Esophagus muscularis mucosa (tissue), 4 donors: ENCODE measurements around the gene DEAF1.

Experiments
- EP300 ChIP-seq: sonication (generic); formaldehyde crosslinking; IDR thresholded peaks from one replicate; pipeline ENCODE4 v1.6.1; 2017; ENCODE audit warnings: antibody characterized with exemption
- POLR2A ChIP-seq: fragments of 450-650 bp; IDR thresholded peaks from one replicate; pipeline ENCODE4 v1.6.1; 2017; ENCODE audit warnings: antibody characterized with exemption, moderate library complexity, mild to moderate bottlenecking, low read depth
- POLR2AphosphoS5 ChIP-seq, 2 donors: sonication (generic); formaldehyde crosslinking; IDR thresholded peaks; one replicate each; pipeline ENCODE4 v1.6.1; 2017; ENCODE audit warnings: antibody characterized with exemption in 2 of 2
- TF ChIP-seq, protein P1 (sequence below), 3 experiments: fragments of 200-600 bp in 2 of 3; fragments of 450-650 bp in 1 of 3; sonication (generic) in 2 of 3; IDR thresholded peaks; one replicate each; pipeline ENCODE4 v1.5.1; 2017 to 2019; ENCODE audit warnings: antibody characterized with exemption in 3 of 3, mild to moderate bottlenecking in 2 of 3, moderate library complexity in 1 of 3

- TF ChIP-seq, protein P1, sequence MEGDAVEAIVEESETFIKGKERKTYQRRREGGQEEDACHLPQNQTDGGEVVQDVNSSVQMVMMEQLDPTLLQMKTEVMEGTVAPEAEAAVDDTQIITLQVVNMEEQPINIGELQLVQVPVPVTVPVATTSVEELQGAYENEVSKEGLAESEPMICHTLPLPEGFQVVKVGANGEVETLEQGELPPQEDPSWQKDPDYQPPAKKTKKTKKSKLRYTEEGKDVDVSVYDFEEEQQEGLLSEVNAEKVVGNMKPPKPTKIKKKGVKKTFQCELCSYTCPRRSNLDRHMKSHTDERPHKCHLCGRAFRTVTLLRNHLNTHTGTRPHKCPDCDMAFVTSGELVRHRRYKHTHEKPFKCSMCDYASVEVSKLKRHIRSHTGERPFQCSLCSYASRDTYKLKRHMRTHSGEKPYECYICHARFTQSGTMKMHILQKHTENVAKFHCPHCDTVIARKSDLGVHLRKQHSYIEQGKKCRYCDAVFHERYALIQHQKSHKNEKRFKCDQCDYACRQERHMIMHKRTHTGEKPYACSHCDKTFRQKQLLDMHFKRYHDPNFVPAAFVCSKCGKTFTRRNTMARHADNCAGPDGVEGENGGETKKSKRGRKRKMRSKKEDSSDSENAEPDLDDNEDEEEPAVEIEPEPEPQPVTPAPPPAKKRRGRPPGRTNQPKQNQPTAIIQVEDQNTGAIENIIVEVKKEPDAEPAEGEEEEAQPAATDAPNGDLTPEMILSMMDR (IDR thresholded peaks at IDR 0.05) = no peak
- TF ChIP-seq POLR2AphosphoS5 (IDR thresholded peaks at IDR 0.05) (no peak), POLR2A (no peak), EP300 (no peak)
Measured at GRCh38 chr11:611001-611996, 83.7 kb downstream of the DEAF1 start.
